ENCODE results near the gene KCNJ3.

The KCNJ3 gene

DNA sequence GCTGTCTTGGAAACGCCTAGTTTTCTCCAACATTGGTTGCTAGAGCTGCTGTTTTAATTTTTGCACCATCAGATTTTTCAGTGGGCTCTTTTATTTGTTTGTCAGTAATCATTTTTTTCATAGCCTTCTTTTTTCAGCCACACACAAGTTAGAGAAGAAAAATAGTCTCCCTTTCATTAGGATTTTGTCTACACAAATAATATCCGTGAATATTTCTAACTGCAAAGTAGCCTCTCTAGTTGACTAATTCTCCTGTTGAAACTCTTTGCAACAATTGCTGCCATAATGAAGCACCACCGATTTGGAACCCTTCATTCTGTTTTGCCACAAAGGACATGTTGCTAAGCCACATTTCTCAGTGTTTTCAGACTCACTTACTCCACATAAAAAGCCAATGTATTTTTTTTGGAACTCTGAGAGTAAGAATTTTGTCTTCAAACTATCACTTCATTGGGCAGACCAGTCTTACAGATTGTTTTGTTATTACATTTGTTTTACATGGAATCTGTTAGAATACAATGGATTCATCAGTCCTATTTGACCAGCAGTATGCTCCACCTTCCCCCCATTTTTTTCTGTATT, 9.6 kb downstream of the KCNJ3 start:
- DNase-seq: no peak

DNA sequence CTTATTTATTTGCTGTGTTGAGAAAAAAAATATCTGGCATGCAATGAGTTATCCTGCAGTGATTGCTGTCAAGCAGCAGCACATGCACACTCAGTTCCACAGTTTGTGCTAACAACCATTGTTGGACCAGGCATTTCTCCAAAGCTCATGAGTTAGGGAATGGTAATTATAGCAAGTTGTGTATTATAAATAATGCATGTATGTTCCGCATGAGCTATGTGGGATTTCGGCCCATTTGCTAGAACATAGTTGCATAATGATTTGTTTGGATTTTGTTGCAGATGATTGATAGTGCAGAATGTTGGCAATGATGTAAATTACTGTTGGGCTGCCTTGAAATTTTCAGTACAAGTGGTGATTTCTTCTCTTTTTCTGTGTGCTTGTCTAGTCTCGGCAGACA, 10.7 kb downstream of the KCNJ3 start:
- no peak for DNase-seq

DNA sequence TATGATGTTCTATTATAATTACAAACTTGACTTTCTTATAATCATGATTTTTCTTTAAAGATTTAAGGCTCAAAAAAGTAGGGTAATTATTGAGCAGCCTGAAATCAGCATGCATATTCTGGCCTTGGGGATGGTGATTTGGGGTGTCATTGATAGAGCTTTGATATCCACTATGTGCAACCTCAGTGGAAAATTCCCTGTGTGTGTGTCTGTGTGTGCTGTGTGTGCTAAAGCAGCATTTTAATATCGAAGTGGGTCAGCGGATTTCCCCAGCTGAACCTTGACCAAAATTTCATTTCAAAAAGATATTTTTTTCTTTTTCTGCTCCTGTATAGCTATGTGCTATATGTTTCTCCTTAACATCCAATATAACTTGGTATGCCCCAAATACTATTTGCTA, 11.6 kb downstream of the KCNJ3 start:
- no peak for DNase-seq

DNA sequence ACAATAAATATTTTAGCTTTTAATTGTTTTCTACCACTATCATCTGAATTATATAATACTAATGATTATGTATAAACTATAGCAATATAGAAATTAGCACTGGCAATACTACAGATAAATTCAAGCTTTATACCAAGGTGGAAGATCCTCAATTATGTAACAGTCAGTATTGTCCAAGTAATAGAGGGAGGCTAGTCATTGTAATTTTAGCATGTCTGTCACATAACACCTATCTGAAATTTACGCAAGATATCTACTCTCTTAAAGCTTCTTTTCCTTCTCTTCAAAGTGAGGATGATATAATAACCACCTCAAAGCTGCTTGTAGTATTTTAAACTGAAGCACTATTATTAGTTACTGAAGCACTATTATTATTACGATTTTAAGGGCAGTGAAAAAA, 12.2 kb downstream of the KCNJ3 start:
- DNase-seq: no peak

DNA sequence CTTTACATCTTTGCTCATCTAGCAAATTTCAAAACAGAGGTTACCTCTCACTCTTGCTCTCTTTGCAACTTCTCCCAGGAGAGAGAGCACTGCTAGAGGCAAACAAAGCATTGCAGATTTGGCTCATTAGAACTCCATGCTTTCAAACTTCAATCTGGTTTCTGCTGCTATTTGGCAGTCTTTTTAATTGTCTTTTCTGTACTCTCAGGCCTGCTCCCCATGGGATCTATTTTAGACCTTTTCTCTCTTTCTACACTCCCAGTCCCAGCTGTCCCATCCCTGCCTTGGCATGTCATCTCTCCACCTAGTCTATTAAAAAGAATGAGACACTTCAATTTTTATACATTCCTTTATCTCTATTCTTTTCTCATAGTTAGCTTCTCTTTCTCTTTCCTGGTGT, 15.2 kb downstream of the KCNJ3 start:
- no peak for DNase-seq

DNA sequence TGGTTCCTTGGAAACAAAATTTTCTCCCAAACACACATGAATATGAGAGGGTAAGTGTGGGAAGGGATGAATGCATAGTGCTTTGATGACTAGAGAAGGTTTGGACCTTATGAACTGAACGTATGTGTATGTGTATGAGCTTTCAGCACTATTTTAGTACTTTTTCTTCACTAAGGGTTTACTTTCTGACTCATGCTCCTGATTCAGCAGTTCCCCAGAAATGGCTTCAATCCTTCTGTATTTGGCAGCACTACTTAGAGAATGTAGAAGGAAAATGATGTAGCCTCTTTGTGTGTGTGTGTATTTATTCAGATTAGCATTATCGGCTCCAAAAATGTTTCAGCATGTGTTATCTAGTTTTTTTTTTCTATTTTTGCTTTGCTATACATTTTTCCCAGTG, 22.2 kb downstream of the KCNJ3 start:
- no peak for DNase-seq

DNA sequence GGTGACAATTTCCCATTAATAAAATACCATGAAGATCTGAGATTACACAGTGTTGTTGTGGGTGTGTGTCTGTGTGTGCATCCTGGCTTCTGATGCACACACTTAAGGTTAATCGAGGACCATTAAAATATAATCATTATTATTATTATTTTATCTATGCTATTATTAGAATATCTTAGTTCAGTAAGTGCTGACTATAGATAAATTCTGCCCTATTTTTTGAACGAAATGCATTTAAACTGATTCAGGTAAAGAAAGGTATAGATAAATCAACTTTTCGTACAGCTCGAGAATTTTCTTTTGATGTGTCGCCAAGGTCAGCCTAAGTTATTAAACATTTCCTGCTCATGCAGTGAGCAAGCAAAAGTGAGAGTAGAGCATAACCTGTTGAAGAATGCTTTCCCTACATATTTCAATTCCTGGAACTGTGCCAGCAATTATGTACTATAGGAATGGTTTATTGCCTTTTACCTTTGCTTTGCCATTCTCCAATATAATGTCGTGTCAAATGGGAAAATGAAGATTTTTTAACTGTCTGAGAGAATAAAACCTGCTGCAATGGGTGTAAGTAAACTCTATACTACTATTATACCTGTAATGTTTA, 25.8 kb downstream of the KCNJ3 start:
- no peak for DNase-seq

DNA sequence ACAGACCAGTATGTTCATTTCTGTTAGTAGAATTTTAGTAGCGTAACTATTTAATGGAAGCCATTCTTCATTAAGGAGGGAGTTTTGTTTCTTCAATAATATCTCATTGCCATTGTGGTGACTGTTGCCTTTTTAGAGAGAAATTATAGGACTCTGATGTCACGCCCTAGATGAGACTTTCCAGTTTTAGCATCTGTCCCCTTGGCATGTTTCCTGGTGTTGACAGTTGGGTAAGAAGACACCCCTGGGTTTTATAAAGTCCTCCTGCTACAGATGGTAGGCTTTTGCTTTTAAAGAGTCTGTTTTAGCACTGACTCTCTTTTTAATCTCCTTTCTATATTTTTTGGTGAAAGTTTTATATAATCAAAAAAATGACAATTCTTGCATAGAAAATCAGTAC, 41.9 kb downstream of the KCNJ3 start:
- no peak for DNase-seq

DNA sequence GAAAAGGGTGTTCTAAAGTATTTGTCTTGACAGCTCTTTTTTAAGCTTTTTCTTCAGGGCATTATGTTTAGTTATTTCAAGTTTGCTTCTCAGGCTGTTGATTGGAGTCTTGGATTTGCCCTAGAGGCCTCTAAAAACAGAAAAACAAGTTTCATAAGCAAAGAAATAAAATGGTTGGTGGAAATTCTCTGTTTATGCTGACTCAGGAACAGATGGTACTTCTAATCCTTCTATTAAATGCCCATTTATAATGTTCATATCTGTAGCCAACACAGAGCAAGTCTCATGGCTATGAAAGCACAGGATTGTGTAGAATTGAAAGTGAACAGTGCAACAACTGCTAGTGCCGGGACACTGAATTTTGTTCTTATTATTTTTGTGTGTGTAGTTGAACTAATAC, 60.4 kb downstream of the KCNJ3 start:
- DNase-seq: no peak

DNA sequence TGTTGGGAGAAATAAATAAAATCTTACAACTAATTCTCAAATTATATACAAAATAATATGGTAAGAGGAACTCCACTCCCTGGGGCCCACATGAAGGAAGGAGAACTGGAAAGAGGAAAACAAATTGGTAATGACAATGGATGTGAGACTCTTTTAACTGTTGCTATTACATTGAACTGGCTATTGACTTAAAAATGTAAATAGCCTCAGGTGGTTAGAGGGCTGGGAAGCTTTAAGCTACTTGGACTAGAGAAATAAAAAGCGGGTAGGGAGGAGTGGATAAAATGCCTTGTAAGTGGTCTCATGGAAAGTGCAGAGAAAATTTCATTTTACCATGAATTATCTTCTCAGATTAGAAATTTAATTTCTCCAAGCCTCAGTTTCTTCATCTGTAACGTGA, 64.1 kb downstream of the KCNJ3 start:
- DNase-seq: no peak

DNA sequence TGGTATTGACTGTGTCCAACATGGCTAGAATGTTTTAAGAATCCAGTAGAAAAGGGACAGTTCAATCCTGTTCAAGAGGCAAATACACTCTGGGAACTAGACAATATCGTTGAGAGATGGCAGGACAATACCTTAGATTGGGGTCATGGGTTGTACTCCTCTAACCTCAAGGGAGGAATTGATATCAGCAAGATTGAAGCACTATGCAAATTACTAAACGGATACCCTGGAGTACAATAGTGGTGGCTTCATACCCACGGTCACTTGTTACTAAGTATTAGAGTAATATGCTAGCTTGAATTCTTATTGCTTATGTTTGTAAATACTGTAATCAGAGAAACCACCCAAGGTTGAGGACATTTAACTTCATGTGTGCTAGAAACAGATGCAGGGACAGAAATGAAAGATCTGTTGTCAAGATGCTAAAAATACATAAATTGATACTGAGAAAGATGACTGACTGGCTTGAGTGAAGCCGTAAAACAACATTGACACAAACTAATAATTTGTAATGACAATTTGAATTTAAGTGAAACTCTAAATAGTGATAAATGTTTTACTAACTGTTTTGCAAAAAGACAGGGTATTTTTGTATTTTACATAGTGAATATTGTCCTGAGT, 73.3 kb downstream of the KCNJ3 start:
- DNase-seq: no peak

DNA sequence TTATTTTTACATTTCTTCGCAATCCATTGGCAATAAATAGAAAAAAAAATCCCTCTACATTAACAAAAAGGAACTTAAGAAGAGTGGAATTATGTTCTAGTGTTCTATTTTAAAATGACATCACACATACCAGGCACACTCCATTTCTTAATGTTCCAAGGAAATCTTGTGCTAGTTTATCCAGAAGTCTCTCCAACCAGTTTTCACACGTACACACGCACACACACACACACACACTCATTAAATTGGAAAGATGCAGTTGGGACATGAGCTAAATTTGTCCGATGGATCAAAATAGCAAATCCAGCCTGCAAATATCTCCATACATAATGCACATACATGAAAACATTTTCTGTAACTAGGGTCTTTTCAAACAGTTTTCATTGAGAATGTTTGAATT, 78.3 kb downstream of the KCNJ3 start:
- DNase-seq: no peak

DNA sequence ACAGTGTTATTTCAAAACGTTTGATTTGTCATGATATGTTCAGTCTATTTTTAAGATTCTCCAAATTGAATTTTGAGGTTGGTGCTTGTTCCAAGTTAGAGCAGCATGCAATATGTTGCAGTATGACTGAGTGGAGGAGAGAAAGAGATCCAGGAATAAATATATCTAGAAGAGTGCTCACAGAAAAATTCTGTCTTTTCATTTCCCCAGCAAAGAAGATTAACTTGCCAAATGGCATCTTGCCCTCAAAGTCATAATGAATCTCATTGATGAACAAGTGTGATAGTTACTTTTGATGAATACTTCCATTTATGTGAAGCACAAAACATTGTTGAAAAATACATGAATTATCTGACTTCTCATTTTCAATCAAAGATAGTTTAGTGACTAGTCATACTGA, 95.9 kb downstream of the KCNJ3 start:
- no peak for DNase-seq

DNA sequence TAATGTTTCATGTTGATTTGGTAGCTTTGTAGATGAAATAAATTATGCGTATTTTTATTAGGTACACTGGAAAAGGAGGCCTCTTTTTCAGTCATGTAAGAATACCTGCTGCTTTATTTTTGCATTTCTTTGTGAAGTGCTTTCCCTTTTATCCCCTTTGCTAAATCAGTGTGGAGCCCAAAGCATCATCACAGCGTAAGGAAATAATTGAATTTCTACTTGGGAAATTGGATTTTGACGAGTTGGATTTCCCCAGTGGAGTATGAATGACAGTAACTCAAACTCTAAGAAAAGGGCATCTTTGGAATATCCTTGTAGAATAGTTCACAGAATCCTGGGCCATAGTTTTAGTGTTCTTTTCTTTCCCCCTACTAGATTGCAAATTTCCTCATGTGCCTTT, 97.2 kb downstream of the KCNJ3 start:
- DNase-seq: no peak

DNA sequence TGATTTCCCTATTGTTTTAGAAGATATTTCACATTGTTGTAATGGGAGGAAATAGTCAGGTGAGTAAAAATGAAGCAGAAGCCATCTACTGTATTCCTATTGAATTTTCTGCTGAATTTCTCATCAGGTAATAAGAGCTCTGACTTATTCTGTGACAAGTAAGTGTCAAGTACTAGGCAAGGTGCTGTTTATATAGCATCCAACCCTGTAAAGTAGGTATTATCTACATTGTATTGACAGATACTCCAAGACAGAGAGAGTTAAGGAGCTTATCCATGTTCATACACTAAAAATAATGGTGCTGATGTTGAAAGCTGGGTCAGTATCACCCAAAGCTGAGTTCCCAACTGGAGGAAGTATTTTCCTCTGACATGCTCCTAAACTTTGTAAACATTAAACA, 106.0 kb downstream of the KCNJ3 start:
- DNase-seq: no peak

DNA sequence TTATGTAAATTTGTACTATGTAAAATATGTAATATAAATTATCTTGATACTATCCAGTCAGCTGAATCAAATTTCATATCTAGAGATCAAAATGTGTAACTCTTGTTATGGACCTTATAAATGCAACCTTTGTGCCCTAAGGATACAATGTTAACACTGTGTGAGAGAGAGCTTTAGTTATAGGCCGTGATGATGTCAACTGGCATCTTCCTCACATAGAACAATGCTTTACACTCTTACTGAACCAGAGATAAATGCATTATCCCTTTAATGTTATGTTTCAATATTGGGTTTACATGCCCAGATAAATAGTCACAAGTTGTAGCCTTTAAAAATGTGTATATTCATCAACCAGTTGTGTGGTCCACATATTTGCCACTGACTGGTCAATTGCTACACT, 115.1 kb downstream of the KCNJ3 start:
- DNase-seq: no peak

DNA sequence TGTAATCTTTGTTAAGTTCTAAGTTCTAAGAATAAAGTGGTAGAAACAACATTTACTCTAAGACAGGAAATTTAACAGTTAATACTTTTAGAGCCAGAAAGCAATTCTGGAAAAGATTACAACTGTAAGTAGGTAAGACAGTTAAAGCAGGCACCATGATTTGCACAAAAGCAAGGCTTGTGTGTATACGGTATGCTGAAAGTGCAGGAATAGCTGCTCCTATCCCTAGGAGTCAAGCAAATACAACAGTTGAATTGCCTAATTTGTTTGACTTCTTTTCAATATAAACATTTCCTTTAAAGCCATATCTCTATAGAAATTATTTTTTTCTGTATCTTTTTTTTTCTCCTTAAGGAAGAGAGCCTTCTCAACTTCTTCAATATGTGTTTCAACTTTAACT, 116.4 kb downstream of the KCNJ3 start:
- DNase-seq: no peak

DNA sequence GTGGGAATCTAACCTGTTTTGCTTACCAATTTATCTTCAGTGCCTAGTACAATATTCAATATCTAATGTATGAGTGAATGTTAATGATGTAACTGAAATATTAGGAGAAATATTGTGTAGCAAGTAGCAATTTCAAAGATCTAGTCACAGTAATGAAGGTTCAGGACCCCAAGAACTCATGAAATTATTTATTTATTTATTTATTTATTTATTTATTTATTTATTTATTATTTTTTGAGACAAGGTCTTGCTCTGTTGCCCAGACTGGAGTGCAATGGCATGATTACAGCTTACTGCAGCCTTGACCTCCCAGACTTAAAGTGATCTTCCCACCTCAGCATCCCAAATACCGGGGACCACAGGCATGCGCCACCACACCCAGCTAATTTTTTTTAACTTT, 126.9 kb downstream of the KCNJ3 start:
- no peak for DNase-seq

DNA sequence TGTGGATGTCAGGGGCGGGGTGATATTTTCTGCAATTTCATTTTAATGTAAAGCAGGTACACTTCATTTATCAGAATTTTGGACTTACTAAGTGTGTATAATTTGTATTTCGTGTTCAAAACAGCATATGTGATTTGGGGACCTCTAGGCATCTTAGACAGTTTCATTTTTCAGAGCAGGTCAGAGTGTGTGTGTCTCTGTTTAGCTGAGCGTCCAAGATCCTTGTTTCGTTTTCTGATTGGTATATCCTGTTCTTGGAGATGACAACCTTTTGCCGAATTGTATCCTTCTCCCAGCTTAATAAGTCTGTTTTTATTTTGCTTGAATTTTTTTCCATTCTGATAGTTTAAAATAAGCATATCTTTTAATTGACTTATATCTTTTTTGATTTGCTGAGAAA, 128.3 kb downstream of the KCNJ3 start:
- DNase-seq: no peak

DNA sequence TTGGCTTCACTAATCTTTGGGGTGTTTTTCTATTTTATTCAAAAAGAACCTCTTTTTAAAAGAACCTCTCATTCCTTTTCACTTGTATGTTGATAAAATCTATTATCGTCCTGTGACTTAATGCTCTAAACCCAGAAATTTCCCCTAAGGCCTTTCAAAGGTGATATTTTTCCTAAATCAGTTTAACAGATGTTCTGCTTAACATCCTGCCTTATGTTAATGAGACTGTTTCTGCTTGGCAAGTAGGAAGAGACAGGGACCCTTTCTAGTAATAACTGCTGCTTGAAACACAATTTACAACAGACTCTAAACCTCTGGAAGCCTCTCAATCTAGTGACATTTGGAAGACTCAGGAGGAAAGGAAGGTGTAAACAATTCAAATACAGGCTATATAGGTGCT, 128.8 kb downstream of the KCNJ3 start:
- DNase-seq: no peak

DNA sequence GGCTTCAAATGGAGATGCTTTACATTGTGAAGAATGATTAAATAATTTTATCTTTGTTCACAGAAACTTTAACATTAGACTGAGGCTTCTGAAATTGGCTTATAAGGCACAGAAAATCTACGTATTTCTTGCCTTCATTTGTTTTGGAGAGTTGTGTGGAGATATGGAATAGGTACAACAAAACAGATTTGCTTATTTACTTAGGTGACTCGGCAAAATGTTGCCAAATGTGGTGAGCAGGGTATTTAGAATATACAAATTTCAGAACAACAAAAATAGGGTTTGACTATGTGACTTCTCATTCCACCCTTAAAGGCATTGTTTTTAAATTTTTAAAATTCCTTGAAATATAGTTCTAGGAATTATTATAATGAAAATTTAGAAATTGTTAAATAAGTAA, 134.2 kb downstream of the KCNJ3 start:
- no peak for DNase-seq

DNA sequence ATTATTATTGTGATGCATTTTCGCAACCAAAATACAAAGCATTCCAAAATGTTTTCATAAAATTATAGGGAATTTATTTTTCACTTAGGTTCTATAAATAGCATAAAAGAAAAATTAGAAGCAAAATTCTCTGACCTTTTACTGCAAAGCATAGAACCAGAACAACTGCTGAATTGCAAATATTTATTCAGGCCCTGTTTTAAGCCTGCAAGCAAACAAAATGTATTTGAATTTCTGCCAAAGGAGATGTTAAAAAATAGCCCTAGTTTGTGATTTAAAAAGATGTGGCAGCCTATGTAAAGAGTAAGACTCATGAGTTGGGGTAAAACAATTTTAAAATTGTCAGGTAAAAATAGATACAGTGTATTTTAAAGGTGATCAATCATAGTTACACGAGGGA, 138.1 kb downstream of the KCNJ3 start:
- DNase-seq: no peak

DNA sequence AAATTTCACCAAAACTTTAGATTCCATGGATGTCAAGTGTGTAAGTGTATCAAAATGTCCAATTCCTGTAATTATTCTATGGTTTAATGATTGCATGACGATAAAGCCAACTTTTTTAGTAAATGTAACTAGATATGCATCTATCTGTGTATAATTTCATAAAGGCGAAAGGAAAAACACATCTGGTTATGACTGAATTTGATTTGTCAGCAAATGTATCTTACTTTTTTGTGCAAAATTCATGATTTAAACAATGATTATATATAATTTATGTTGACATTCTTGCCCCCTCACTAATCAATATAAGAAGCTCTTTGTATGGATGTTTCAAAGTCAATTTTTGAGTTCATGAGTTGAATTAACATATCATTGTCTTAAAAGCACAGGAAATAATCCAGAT, 138.5 kb downstream of the KCNJ3 start:
- DNase-seq: no peak

DNA sequence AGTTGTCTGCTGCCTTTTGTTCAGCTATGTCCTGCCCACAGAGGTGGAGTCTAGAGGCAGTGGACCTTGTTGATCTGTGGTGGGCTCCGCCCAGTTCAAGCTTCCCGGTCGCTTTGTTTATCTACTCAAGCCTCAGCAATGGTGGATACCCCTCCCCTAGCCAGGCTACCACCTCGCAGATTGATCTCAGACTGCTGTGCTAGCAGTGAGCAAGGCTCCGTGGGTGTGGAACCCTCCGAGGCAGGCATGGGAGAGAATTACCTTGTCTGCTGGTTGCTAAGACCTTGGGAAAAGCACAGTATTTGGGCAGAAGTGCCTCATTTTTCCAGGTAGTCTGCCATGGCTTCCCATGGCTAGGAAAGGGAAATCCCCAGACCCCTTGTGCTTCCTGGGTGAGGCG, 146.0 kb downstream of the KCNJ3 start:
- DNase-seq: no peak

DNA sequence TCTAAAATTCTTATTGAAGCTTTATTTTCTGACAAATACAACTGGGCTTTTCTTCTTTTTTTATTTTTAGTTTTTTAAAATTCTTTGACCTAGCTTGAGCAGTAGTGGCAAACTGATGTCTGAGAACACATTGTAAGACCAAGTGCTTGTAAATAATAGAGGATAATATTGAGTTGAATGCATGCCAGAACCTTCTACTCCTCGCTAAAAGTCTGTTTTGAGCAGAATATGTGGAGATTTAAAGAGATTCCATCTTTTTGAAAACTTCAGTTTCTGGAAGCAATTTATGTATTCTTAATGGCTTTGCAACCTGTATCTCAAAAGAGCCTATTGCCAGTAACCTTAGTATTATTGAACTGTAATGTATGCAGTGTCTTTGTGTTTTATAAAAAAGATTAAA, 148.3 kb downstream of the KCNJ3 start:
- DNase-seq: no peak
